NCI-H748 (cell line): ENCODE data around the gene RTP5.
"Not testable (repeated sequence)": the region's sequence is repeated elsewhere in the genome, so short reads cannot be mapped to it uniquely, and the experiment has no call there.

Experiments
- DNase-seq: peaks from one replicate; lab custom pipeline; 2025; ENCODE audit not compliant: unreplicated experiment; lab: John Stamatoyannopoulos, UW

RTP5 gene

GRCh38 chr2:241870611-241871537, 1.3 kb downstream of the RTP5 start:
- DNase-seq, result no peak

GRCh38 chr2:241871538-241872312, 2.2 kb downstream of the RTP5 start:
- DNase-seq, result no peak

- no peak for DNase-seq
Measured at GRCh38 chr2:241872313-241872642, 2.7 kb downstream of the RTP5 start.

GRCh38 chr2:241873081-241873802, 3.7 kb downstream of the RTP5 start:
- no peak for DNase-seq

GRCh38 chr2:241873803-241874110, 4.2 kb downstream of the RTP5 start:
- no peak for DNase-seq

- no peak for DNase-seq
Measured at GRCh38 chr2:241874277-241874925, 4.9 kb downstream of the RTP5 start.

- not testable (repeated sequence) for DNase-seq
Measured at GRCh38 chr2:241875754-241876527, 6.4 kb downstream of the RTP5 start.

GRCh38 chr2:241876528-241877196, 7.1 kb downstream of the RTP5 start:
- DNase-seq, result no peak

- DNase-seq, result no peak
Measured at GRCh38 chr2:241877197-241877685, 7.7 kb downstream of the RTP5 start.

- peak; percentile 77 for DNase-seq
Measured at GRCh38 chr2:241877989-241878970, 8.8 kb downstream of the RTP5 start.

GRCh38 chr2:241879326-241879725, 9.8 kb downstream of the RTP5 start:
- no peak for DNase-seq

GRCh38 chr2:241880311-241881073, 11.0 kb downstream of the RTP5 start:
- no peak for DNase-seq

- peak; percentile 32 for DNase-seq
Measured at GRCh38 chr2:241882091-241882625, 12.6 kb downstream of the RTP5 start.

GRCh38 chr2:241884951-241885290, 15.4 kb downstream of the RTP5 start:
- no peak for DNase-seq

- DNase-seq, result no peak
Measured at GRCh38 chr2:241885291-241885945, 15.9 kb downstream of the RTP5 start.

- DNase-seq, result no peak
Measured at GRCh38 chr2:241885946-241886643, 16.6 kb downstream of the RTP5 start.
